DND-41 (cell line): ENCODE data around the gene PDE4B.

Experiments
- EZH2 ChIP-seq: IDR thresholded peaks from 3 replicates; pipeline ENCODE4 v1.6.1; 2012; ENCODE audit warnings: borderline replicate concordance, low read depth, mild to moderate bottlenecking, moderate library complexity, low read length, inconsistent platforms; ENCODE audit not compliant: severe bottlenecking
- TF ChIP-seq, protein P1 (sequence below): IDR thresholded peaks from 2 replicates; pipeline ENCODE4 v1.5.1; 2012; ENCODE audit warnings: borderline replicate concordance, low read length, moderate library complexity, mild to moderate bottlenecking; ENCODE audit not compliant: poor library complexity, severe bottlenecking; ENCODE audit errors: extremely low read depth

DNA sequence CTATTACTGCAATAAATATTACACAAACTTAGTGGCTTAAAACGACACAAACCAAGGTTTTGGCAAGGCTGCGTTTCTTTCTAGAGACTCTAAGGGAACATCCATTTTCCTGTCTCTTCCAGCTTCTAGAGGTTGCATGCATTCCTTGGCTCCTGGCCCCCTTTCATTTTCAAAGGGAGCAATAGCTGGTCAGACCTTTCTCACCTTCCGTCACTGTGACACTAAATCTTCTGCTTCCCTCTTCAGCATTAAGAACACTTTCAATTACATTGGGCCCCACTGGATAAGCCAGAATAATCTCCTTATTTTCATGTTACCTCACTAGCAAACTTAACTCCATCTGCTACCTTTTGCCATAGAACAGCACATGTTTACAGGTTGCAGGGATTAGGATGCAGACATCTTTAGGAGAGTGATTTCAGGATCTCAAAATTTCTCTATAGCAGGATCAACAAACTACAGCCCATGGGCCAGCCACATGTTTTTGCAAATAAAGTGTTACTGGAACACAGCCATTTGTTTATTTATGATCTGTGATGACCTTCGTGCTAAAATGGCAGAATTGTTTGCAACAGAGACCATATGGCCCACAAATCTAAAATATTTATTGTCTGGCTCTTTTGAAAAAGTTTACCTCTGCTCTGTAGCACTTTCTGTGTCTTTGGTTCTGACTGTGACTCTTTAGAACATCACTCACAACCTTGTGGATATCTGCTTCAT lies 519.7 kb downstream of the PDE4B start:
- TF ChIP-seq, protein P1, sequence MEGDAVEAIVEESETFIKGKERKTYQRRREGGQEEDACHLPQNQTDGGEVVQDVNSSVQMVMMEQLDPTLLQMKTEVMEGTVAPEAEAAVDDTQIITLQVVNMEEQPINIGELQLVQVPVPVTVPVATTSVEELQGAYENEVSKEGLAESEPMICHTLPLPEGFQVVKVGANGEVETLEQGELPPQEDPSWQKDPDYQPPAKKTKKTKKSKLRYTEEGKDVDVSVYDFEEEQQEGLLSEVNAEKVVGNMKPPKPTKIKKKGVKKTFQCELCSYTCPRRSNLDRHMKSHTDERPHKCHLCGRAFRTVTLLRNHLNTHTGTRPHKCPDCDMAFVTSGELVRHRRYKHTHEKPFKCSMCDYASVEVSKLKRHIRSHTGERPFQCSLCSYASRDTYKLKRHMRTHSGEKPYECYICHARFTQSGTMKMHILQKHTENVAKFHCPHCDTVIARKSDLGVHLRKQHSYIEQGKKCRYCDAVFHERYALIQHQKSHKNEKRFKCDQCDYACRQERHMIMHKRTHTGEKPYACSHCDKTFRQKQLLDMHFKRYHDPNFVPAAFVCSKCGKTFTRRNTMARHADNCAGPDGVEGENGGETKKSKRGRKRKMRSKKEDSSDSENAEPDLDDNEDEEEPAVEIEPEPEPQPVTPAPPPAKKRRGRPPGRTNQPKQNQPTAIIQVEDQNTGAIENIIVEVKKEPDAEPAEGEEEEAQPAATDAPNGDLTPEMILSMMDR: no peak
- no peak for TF ChIP-seq EZH2
